Esophagus muscularis mucosa (tissue), 4 donors: ENCODE measurements around the gene HMGN2. TPM values are rescaled to one million over a fixed set of nuclear protein-coding genes. Genes with fewer than 3 reads are reported as not detected.

Source experiments
- DNase-seq: peaks from one replicate; pipeline ENCODE4 v3.0.0-alpha.2; 2017; ENCODE audit errors: extremely low spot score
- H3K27ac ChIP-seq, 4 donors: fragments of 200-600 bp; sonication (generic); replicated peaks in 1 of 4; 1 replicate in 3 of 4; 2 replicates in 1 of 4; pipeline ENCODE4 v1.5.1; 2016 to 2019; ENCODE audit warnings: mild to moderate bottlenecking in 1 of 4
- H3K27me3 ChIP-seq, 4 donors: fragments of 200-600 bp; sonication (generic); one replicate each; pipeline versions ENCODE4 v1.5.1 to v1.6.0; 2016 to 2019
- H3K36me3 ChIP-seq, 4 donors: fragments of 200-600 bp; sonication (generic); one replicate each; pipeline ENCODE4 v1.5.1; 2016 to 2019
- H3K4me1 ChIP-seq, 4 donors: fragments of 200-600 bp; sonication (generic); one replicate each; pipeline ENCODE4 v1.5.1; 2016 to 2019
- H3K4me3 ChIP-seq, 4 donors: fragments of 200-600 bp; sonication (generic); 1 replicate in 2 of 4; 2 replicates in 2 of 4; pipeline ENCODE4 v1.5.1; 2016 to 2019; ENCODE audit warnings: mild to moderate bottlenecking in 4 of 4, moderate library complexity in 1 of 4
- H3K9me3 ChIP-seq, 4 donors: fragments of 200-600 bp; sonication (generic); 1 replicate in 3 of 4; 2 replicates in 1 of 4; pipeline ENCODE4 v1.5.1; 2016 to 2019
- CTCF ChIP-seq, 3 experiments: fragments of 200-600 bp in 2 of 3; fragments of 450-650 bp in 1 of 3; sonication (generic) in 2 of 3; IDR thresholded peaks; one replicate each; pipeline ENCODE4 v1.5.1; 2017 to 2019; ENCODE audit warnings: antibody characterized with exemption in 3 of 3, mild to moderate bottlenecking in 2 of 3, moderate library complexity in 1 of 3
- EP300 ChIP-seq: sonication (generic); formaldehyde crosslinking; IDR thresholded peaks from one replicate; pipeline ENCODE4 v1.6.1; 2017; ENCODE audit warnings: antibody characterized with exemption
- POLR2A ChIP-seq: fragments of 450-650 bp; IDR thresholded peaks from one replicate; pipeline ENCODE4 v1.6.1; 2017; ENCODE audit warnings: antibody characterized with exemption, moderate library complexity, mild to moderate bottlenecking, low read depth
- POLR2AphosphoS5 ChIP-seq, 2 donors: sonication (generic); formaldehyde crosslinking; IDR thresholded peaks; one replicate each; pipeline ENCODE4 v1.6.1; 2017; ENCODE audit warnings: antibody characterized with exemption in 2 of 2
- WGBS: methylation state at CpG from one replicate; pipeline ENCODE4 v1.1.5; 2018; 5-methylcytosine and 5-hydroxymethylcytosine counted together
- intact Hi-C: fragments of 100-400 bp; cut with DNase I; formaldehyde crosslinking; loops from one replicate; pipeline ENCODE4 v1.15.1; 2023
- total RNA-seq, 4 donors: library from RNA; depleted of rRNA; stranded (reverse); fragments of >200 nt; gene quantifications; one replicate each; pipeline versions ENCODE4 v1.1.0 to v1.2.1, GENCODE V29; 2016

HMGN2 gene
- total RNA-seq, 4 donors from 2014 or later: 124 to 263 (median 189) TPM

- DNase-seq: no peak
- Histone ChIP-seq H3K9me3 (no peaks in the 10 kb centered on the region), H3K36me3 (no peaks in the 10 kb centered on the region), H3K27ac (no peak overlapping the region), H3K27me3 (peaks cover 0 to 6% (median 0%) of the 10 kb centered on the region in 4 donors), H3K4me3 (no peak overlapping the region), H3K4me1 (no peaks in the 10 kb centered on the region)
- 83% methylated on average over 4 of the region's 4 CpGs for WGBS
- intact Hi-C loops: no loop called here
- TF ChIP-seq POLR2AphosphoS5 (IDR thresholded peaks at IDR 0.05) (no peak), POLR2A (no peak), CTCF (IDR thresholded peaks at IDR 0.05) (no peak), EP300 (no peak)
These were observed 44.9 kb downstream of the HMGN2 start for GRCh38 chr1:26516987-26517765.

GRCh38 chr1:26517766-26518049 lies 45.5 kb downstream of the HMGN2 start:
- Histone ChIP-seq H3K9me3 (no peaks in the 10 kb centered on the region), H3K27me3 (peaks cover 0 to 10% (median 0%) of the 10 kb centered on the region in 4 donors), H3K4me1 (no peaks in the 10 kb centered on the region), H3K4me3 (no peak overlapping the region), H3K27ac (no peak overlapping the region), H3K36me3 (no peaks in the 10 kb centered on the region)
- no peak for TF ChIP-seq POLR2A
- TF ChIP-seq POLR2AphosphoS5 (IDR thresholded peaks at IDR 0.05): no peak
- no peak for TF ChIP-seq EP300
- TF ChIP-seq CTCF (IDR thresholded peaks at IDR 0.05): no peak
- 77% methylated on average over 1 of the region's 1 CpG for WGBS
- no peak for DNase-seq
- intact Hi-C loops: no loop called here

DNA sequence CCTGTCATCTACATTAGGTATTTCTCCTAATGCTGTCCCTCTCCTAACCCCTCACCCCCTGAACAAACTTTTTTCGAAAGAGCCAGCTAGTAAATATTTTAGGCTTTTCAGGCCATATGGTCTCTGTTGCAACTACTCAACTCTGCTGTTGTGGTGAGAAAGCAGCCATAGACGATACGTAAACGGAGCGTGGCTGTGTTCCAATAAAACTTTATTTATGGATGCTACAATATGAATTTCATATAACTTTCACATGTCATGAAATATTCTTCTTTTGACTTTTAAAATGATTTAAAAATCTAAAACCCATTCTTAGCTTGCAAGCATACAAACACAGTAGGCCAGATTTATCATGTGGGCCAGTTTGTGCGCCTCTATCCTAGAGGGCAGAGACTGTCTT lies 46.1 kb downstream of the HMGN2 start:
- H3K4me3 ChIP-seq: no peak overlapping the region
- intact Hi-C loops: no loop called here
- no peaks in the 10 kb centered on the region for H3K36me3 ChIP-seq
- no peaks in the 10 kb centered on the region for H3K4me1 ChIP-seq
- H3K9me3 ChIP-seq: no peaks in the 10 kb centered on the region
- 88% methylated on average over 6 of the region's 6 CpGs for WGBS
- peaks cover 0 to 16% (median 0%) of the 10 kb centered on the region in 4 donors for H3K27me3 ChIP-seq
- DNase-seq: no peak
- no peak overlapping the region for H3K27ac ChIP-seq
- TF ChIP-seq POLR2AphosphoS5 (IDR thresholded peaks at IDR 0.05) (no peak), EP300 (no peak), POLR2A (no peak), CTCF (IDR thresholded peaks at IDR 0.05) (no peak)

DNA sequence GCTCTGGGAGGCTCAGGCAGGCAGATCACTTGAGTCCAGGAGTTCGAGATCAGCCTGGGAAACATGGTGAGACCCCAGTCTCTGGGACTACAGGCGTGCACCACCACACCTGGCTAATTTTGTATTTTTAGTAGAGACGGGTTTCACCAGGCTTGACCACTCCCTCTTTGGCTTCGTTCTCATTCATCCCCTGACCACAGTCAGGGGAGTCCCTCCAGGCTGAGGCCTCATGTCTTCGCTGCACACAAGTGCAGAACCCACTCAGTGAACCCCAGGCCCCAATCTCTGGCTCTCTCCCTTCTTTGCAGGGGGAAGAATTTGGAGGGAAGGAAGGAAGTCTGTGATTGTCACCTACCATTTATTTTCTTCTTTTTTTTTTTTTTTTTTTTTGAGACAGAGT lies 48.1 kb downstream of the HMGN2 start:
- WGBS: 73% methylated on average over 5 of the region's 5 CpGs
- no peaks in the 10 kb centered on the region for H3K36me3 ChIP-seq
- H3K4me1 ChIP-seq: no peaks in the 10 kb centered on the region
- no peak for DNase-seq
- no peak for TF ChIP-seq POLR2AphosphoS5 (IDR thresholded peaks at IDR 0.05)
- TF ChIP-seq EP300: no peak
- no peak for TF ChIP-seq POLR2A
- TF ChIP-seq CTCF (IDR thresholded peaks at IDR 0.05): no peak
- H3K27me3 ChIP-seq: peaks cover 0 to 32% (median 0%) of the 10 kb centered on the region in 4 donors
- intact Hi-C loops: no loop called here
- H3K4me3 ChIP-seq: no peak overlapping the region
- H3K27ac ChIP-seq: no peak overlapping the region
- no peaks in the 10 kb centered on the region for H3K9me3 ChIP-seq

GRCh38 chr1:26521669-26522030 lies 49.4 kb downstream of the HMGN2 start:
- no peak for TF ChIP-seq POLR2A
- TF ChIP-seq EP300: no peak
- no peak for TF ChIP-seq POLR2AphosphoS5 (IDR thresholded peaks at IDR 0.05)
- no peak for TF ChIP-seq CTCF (IDR thresholded peaks at IDR 0.05)
- Histone ChIP-seq H3K4me3 (no peak overlapping the region), H3K27me3 (peaks cover 0 to 44% (median 0%) of the 10 kb centered on the region in 4 donors), H3K4me1 (no peaks in the 10 kb centered on the region), H3K9me3 (no peaks in the 10 kb centered on the region), H3K27ac (no peak overlapping the region), H3K36me3 (no peaks in the 10 kb centered on the region)
- intact Hi-C loops: no loop called here
- no peak for DNase-seq
- WGBS: 73% methylated on average over 14 of the region's 14 CpGs
